ENCODE data around the gene GSTM3. TPM values are rescaled to one million over a fixed set of nuclear protein-coding genes. Genes with fewer than 3 reads are reported as not detected.
A peak's percentile ranks its signal among the peaks of the same experiment; 100 is the strongest.

Gene GSTM3
- total RNA-seq, 1 donor from 2014 or later, result 26.1 TPM

- no peaks in the 10 kb centered on the region for H3K79me2 ChIP-seq (ENCODE audit: insufficient read depth, low read length)
- peaks cover 14% of the 10 kb centered on the region for H3K27me3 Mint-ChIP-seq (ENCODE audit: low read depth, unreplicated experiment)
- H3K27me3 ChIP-seq (ENCODE audit: insufficient read depth, low read length), result no peaks in the 10 kb centered on the region
- no peaks in the 10 kb centered on the region for H3K9me3 Mint-ChIP-seq (ENCODE audit: unreplicated experiment)
- no peak overlapping the region for H3K4me3 ChIP-seq (ENCODE audit: insufficient read depth, low read depth, low read length)
- TF ChIP-seq CTCF (IDR thresholded peaks at IDR 0.05; ENCODE audit: insufficient read depth, low read depth, low read length), result no peak
- no peak for TF ChIP-seq EZH2 (IDR thresholded peaks at IDR 0.05; ENCODE audit: insufficient read depth, low read length)
- H3K4me1 Mint-ChIP-seq (ENCODE audit: low read depth, unreplicated experiment), result peaks cover 44% of the 10 kb centered on the region
- no peaks in the 10 kb centered on the region for H3K36me3 ChIP-seq (ENCODE audit: insufficient read depth, low read length)
- H3K9ac ChIP-seq (ENCODE audit: low read length), result no peak overlapping the region
- H3K4me3 Mint-ChIP-seq (ENCODE audit: unreplicated experiment), result no peak overlapping the region
- no peaks in the 10 kb centered on the region for H3K36me3 Mint-ChIP-seq (ENCODE audit: low read depth, unreplicated experiment)
- H3K4me2 ChIP-seq (ENCODE audit: low read length), result no peak overlapping the region
- H2AFZ ChIP-seq (ENCODE audit: low read depth, low read length), result no peak overlapping the region
- H3K27ac ChIP-seq (ENCODE audit: low read depth, low read length), result no peak overlapping the region
- H3K27ac Mint-ChIP-seq (ENCODE audit: unreplicated experiment), result peak overlapping the region; percentile 19
- no peaks in the 10 kb centered on the region for H4K20me1 ChIP-seq (ENCODE audit: insufficient read depth, low read length)
- DNase-seq (ENCODE audit: low read depth) (no peak), FAIRE-seq (no peak)
- H3K9me3 ChIP-seq (ENCODE audit: insufficient read depth, low read depth, low read length), result no peaks in the 10 kb centered on the region
- H3K4me1 ChIP-seq (ENCODE audit: insufficient read depth, low read length), result peaks cover 38% of the 10 kb centered on the region
These were observed 48.8 kb upstream of the GSTM3 start for GRCh38 chr1:109789551-109790180.

GRCh38 chr1:109788695-109789521 is 48.1 kb upstream of the GSTM3 start:
- H3K36me3 Mint-ChIP-seq (ENCODE audit: low read depth, unreplicated experiment), result no peaks in the 10 kb centered on the region
- Histone ChIP-seq H3K79me2 (ENCODE audit: insufficient read depth, low read length) (no peaks in the 10 kb centered on the region), H3K4me2 (ENCODE audit: low read length) (no peak overlapping the region), H2AFZ (ENCODE audit: low read depth, low read length) (no peak overlapping the region), H3K9ac (ENCODE audit: low read length) (no peak overlapping the region), H3K4me3 (ENCODE audit: insufficient read depth, low read depth, low read length) (no peak overlapping the region), H3K9me3 (ENCODE audit: insufficient read depth, low read depth, low read length) (no peaks in the 10 kb centered on the region), H3K27me3 (ENCODE audit: insufficient read depth, low read length) (no peaks in the 10 kb centered on the region), H3K36me3 (ENCODE audit: insufficient read depth, low read length) (no peaks in the 10 kb centered on the region), H4K20me1 (ENCODE audit: insufficient read depth, low read length) (no peaks in the 10 kb centered on the region), H3K4me1 (ENCODE audit: insufficient read depth, low read length) (peaks cover 30% of the 10 kb centered on the region), H3K27ac (ENCODE audit: low read depth, low read length) (no peak overlapping the region)
- peak overlapping the region; percentile 62 for H3K4me3 Mint-ChIP-seq (ENCODE audit: unreplicated experiment)
- H3K27ac Mint-ChIP-seq (ENCODE audit: unreplicated experiment), result peak overlapping the region; percentile 19
- peaks cover 17% of the 10 kb centered on the region for H3K27me3 Mint-ChIP-seq (ENCODE audit: low read depth, unreplicated experiment)
- DNase-seq (ENCODE audit: low read depth), result no peak
- FAIRE-seq, result no peak
- TF ChIP-seq EZH2 (IDR thresholded peaks at IDR 0.05; ENCODE audit: insufficient read depth, low read length), result no peak
- peak; percentile 36 for TF ChIP-seq CTCF (IDR thresholded peaks at IDR 0.05; ENCODE audit: insufficient read depth, low read depth, low read length)
- peaks cover 2% of the 10 kb centered on the region for H3K9me3 Mint-ChIP-seq (ENCODE audit: unreplicated experiment)
- peaks cover 42% of the 10 kb centered on the region for H3K4me1 Mint-ChIP-seq (ENCODE audit: low read depth, unreplicated experiment)

Data from astrocyte (in vitro differentiated cells and primary cell).